HG02884 (cell line): ENCODE measurements around the gene HTATSF1.
A peak's percentile ranks its signal among the peaks of the same experiment; 100 is the strongest.

Experiments used
- ATAC-seq: cut with Tn5 transposase; IDR thresholded peaks from one replicate; pipeline ENCODE4 v1.9.1; 2021; ENCODE audit warnings: mild to moderate bottlenecking, moderate library complexity; ENCODE audit not compliant: unreplicated experiment

Gene HTATSF1

DNA sequence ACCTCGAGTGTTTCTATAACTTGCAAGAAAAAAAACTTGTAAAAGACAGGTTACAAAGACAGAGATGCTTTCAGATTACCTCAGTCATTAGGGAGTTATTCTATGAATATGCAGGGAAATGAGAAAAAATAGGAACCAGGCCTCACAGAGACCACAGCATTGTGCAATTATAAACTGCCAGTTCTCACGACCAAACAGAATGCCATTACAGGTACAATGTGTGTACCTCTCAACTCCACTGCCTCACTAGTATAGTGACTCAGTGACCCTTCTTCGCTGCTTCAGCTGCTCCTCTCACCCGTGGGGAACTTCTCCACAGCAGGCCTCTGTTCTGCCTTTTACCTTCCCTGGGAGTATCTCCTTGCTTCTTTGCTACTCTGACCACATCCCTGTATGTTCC lies 2.3 kb upstream of the HTATSF1 start:
- ATAC-seq, result no peak

DNA sequence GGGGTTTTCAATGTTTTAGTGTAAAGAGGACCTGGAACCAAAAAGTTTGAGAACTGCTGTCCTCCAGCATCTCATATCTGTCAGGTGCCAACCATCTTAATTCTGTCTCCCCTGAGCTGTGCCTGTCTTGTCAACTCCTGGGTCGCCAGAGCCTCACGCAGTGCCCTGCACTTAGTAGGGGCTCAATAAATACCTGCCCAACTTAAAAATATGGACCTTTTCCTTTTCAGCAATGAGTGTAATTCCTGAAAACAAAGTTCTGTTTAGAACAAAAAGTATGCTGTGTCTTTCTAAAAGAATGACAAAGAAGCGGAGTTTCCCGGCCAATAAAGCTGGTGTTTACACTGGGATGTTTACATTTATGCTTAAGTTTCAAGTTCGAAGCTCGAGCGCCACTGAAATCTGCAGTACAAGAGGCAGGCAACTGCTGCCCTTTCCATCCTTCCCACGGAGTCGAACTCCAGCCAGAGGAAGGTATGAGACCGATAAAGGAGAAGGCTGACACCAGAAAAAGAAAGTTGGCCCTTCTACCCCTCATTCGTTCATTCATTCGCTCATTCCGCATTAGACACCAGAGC lies 1.1 kb upstream of the HTATSF1 start:
- ATAC-seq, result no peak

DNA sequence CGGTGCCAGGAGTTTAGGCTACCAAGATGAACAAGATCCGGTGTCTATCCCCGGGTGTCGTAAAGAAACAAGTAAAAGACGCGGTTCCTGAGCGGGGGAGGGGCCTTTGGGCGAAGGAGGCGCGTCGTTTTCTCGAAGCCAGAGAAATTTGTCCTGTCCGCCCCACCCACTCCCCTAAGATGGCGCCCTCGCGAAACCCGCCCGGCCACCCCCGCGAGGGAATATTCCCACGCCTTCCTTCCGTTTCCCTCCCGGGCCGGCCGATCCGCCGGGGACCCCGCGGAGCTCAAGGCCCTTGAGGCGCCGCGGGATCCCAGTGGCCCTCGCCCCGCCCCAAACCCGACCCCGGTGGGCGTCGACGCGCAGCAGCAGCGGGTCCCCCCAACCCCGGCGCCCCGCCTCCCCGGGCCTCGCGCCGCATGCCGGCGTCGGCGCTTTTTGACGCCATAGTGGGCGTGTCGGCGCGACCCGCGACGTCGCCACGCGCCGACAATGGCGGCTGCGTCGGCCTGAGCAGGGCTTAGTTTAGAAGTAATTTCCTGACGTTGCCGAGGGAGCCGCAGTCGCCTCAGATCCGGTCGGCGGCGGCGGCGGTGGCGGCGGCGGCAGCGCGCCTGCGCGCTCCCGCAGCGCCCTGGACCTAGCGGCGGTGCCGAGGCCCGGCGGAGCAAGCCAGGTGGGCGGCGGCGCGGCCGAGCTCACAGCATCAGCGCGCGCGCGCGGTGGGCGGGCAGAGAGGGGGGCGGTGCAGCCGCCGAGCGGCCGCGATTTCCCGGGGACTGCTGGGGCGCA lies 432 bp upstream of the HTATSF1 start:
- peak; percentile 70 for ATAC-seq

DNA sequence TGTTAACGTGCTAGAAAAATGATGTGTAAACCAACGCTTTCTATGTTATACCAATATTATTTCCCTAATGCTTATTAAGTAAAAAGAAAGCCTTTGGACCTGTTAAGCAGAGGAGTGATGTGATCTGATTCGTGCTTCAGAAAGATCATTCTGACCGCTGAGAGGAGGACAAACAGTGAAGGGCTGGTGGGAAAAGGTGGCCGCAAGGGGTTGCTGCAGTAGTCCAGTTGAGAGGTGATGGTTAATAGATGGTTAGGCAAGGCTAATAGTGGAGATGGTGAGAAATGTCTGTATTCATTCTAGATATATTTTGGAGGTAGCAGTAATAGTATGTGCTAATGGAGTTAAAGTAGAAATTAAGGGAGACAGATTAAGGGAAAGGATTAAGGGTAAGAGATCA lies 21.7 kb downstream of the HTATSF1 start:
- no peak for ATAC-seq

DNA sequence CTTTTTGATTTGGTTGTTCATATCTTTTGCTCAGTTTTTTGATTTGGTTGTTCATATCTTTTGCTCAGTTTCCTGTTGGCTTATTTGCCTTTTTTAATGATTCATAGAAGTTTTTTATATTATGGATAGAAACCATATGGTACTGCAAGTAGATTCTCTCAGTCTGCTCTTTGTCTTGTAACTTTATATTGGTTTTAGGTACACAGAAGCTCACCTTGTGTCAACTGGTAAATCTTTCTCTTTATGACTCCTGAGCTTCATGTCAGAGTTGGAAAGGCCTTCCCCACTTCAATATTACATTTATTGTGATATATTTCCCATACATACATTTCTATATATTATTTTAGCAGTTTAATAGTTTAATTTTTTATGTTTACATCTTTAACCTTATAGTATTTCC lies 26.4 kb downstream of the HTATSF1 start:
- ATAC-seq, result no peak

DNA sequence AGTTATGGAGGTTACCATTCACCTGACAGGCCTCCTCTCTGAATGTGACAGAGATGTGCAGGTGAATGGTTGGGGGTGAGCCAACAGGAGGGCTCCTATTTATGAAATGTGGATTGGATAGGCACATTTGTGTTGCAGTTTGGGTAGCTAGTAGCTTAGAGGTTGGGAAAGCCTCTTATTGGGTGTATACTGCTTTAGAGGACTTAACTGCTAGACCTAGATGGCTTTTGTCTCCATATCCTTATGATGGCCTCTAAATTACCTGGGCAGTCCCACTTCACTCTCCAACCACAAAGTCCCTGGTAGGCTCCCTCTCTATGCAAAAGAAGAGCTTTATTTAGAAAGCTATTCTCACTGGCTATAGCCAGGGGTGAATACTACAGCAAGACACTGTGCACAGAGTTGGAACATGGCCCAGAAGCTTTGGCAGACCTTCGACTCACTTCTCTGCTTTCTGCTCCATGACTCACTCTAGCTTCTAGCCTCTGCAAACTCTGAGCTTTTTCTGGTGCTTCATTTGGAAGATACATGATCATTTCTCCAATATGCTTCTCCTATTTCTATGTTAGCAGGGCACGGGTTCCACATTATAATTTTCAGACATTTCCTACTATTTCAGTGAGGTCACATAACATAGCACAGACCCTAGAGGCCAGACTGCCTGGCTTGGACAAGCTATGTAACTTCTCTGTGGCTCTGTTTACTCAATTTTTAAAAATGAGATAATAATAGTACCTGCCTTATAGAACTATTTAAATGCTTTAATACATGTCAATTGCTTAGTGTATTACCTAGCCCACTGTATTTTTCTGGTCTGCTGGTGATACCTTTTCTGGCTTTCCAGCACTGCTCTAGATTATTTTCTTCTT lies 28.6 kb downstream of the HTATSF1 start:
- ATAC-seq, result no peak

DNA sequence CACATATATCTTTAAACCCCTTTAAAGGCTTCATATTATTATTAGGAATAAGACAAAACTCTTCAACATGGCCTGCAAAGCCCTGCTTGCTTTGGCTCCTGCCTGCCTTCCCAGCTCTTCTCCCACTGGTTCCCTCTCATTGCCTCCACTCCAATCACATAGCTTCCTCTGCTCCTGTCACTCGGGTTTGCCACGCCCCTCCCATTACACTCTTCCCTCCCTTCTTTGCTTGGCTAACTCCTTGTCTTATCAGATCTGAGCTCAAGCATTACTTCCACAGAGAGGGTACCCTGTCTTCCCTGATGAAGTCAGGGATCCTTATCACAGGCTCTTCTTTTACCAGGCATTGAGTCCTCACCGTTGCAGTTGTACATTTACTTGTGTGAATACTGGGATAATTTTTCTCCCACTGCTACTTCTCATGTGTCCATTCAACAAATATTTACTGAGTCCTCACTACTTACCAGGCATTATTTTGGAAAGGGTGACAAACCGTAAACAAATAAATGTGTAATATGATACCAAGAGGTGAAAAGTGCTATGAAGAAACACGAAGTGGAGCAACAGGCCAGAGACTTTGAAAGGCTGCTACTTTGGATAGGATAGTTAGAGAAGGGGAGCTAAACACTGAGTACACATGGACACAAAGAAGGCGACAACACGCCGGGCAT lies 31.4 kb downstream of the HTATSF1 start:
- ATAC-seq, result no peak

DNA sequence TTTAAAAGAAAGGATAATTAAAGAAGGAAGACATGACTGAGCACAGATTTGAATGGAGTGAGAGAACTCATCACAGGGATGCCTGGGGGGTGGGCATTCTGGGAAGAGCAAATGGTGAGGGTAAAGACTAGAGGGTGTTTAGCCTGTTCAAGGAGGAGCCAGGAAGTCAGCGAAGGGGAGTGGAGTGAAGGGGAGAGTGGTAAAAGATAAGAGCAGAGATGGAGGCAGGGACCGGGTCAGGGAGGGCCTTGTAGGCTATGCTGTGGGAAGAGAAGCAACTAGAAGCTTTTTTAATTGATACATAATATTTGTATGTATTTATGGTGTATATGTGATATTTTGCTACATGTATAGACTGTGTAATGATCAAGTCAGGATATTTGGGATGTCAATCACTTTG lies 32.4 kb downstream of the HTATSF1 start:
- ATAC-seq, result no peak

DNA sequence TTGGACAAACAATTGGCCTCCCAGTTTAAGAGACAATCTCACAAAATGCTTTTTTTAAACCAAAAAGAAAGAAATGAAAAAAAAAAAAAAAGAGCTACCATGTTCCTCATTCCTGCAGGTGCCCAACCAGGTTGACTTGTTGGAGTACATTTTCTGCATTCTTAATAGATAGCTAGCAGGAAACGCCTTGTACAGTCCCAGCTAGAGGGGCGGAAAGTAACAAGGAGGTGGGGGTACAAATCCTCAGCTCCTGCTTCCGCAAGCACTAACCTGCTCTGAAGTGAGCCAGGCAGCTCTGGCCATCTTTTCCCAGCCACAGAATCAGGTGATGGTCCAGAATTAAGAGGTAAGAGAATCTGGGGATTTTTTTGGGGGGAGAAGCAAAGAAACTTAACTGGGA lies 34.6 kb downstream of the HTATSF1 start, which contains the start of gene VGLL1:
Gene VGLL1 (plus strand): TSS at position 265 of the 400 bp plus-strand sequence. CDS start 3,806 bp downstream, outside the sequence.
- no peak for ATAC-seq

DNA sequence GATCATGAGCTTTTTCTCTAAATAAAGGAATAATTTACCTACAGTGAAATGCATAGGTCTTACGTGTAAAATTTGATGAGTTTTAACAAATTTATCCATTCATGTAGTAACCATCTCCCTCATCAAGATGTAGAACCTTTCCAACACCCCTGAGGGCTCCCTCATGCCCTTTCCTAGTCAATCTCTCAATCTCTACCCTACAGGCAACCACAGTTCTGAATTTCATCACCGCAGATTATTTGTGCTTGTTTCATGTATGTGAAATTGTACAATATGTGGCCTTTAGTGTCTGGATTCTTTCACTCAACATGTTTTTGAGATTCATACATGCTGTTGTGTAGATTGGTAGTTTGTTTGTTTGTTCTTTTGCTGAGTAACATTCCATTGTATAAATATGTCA lies 36.7 kb downstream of the HTATSF1 start:
- ATAC-seq, result no peak

DNA sequence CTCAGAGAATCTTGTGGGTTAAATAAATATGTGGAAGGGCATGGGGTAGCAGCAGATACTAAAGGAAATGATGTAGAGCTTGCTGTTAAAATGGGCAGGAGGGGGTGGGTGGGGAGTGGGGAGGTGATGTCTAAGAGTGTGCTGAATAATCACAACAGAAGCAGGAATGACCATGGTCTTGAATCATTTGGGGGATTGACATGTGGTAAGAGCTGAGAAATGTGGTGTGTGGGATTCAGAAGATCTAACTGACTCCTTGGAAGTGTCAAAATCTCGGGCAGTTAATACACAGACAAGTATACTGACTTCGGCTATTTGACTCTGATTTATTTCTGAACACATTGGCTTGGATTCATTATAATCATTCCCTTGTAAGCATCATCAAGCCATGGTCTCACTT lies 41.4 kb downstream of the HTATSF1 start:
- no peak for ATAC-seq

DNA sequence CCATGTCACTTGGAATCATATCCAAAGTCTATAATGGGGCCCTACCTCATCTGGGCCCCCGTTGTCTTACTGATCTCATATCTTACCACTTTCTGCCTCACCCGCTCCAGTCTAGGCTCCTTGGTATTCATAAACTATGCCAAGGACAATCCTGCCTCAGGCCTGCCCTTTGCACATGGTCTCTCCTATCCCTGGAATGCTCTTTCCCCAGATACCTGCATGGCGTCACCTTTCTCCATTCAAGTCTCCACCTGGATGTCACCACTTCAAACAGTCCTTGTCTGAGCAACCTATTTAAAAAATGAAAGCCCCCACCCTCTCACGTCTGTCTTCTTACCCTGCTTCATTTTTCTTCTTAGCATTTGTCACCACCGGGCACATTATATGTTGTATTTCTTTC lies 42.8 kb downstream of the HTATSF1 start:
- no peak for ATAC-seq

DNA sequence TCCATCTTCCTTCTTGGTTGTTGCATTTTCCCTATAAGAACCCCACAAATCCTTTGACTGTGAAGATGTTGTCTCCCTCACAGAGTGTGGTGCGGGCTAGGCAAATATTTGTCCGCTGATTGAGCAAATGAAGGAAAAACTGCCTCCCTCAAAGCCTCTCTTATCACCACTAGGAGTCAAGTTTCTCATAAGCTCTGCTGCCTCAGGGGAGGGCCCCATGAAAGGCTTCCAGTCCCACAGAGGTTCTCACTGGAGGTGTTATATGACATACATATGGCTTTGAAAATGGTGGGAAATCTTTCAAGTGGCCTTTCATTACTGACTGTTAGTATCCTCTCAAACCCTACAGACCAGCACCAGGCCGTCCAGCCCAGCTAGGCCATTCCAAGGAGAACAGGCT lies 43.9 kb downstream of the HTATSF1 start:
- ATAC-seq, result no peak

DNA sequence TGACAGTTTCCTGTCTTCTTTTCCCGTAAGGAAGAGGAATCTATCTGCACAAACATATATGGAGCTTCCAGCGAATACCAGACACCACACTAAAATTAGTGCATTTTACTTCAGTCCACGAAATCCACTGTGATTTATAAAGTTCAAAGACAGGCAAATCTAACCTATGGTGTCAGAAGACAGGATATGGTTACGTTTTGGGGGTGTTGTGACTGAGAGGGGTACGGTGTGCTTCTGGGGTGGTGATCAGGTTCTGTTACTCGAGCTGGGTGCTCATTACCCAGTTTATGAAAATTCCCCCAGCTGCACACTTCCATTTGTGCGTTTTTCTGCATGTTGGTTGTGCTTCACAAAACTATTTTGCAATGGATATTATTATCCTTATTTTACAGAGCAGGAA lies 44.9 kb downstream of the HTATSF1 start:
- no peak for ATAC-seq

DNA sequence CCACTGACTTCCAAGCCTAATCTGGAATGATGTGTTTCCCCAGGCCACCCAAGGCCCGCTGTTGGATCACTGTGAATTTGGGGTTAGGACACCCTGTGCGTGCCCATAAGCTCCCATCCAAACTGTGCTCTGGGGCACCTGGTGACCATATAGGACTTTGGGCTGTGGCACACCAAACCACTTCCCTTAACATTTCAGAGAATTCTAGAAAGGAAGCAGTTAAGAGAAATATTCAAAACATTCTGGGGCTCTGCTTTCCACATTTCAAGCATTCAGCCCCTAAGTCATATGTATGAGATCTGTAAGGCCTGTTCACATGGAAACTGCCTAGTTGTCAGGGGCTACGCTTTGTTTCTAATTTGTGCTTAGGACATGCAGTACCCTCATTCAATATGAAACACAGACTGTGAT lies 49.0 kb downstream of the HTATSF1 start:
- ATAC-seq, result no peak

DNA sequence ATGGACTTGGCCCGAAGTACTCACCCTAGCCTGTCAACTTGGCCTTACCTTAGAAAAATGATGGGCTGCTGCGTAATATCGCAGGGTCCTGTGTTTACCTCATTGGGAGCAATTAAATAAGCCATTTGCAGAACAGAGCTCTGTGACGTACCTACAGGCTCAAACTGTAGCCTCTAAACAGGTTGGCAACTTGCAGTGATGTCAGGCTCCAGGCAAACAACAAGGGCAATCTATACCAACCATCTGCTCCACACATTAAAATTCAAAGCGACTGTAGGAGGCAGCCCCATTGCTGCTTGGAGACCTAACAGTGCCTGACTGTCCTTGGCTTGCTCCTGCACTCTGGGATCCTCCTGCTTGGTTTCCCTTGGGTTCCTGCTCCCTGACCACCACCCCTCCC lies 51.8 kb downstream of the HTATSF1 start:
- ATAC-seq, result no peak

DNA sequence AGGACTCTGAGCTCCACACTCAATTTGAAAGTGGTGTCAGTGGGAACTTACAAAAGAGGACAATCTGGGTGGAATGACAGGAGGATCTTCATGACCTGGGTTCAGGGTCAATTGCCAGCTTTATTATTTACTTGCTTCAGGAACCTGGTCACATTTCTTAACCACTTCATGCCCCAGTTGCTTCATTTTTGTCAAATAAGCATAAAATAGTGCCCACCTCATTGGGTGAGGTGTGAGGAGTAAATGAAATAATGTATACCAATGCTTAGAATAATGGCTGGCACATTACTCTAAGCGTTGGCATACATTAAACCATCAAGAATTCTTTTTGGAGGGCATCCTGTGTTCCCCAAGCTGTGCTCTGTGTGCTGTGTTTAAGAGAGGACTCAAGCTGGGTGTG lies 54.0 kb downstream of the HTATSF1 start:
- no peak for ATAC-seq

DNA sequence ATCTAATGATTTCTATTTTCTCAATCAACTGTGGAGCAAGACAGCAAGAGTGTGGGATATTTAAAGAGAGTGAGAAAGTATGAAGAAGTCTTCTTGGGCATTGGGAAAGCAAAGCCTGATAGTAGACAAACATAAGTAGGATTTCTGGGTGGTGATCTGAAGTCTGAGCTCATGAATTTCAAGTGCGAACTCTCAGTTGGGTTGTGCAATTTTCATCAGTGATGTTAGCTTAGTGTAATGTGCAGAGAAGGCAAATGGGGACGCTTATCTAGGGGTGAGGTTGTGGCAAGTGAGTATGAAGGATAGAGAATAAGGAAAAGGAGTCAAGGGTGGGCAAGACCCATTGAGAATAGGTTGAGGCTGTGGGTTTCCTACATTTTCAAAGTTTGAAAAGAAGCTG lies 58.3 kb downstream of the HTATSF1 start:
- ATAC-seq, result no peak
